Astrocyte of the hippocampus (primary cell): ENCODE data around the gene NUDT7.

ENCODE experiments used
- DNase-seq: peaks from one replicate; pipeline ENCODE4 v3.0.0; 2011; ENCODE audit warnings: low read depth, low spot score

The NUDT7 gene

GRCh38 chr16:77724174-77724573 is 1.9 kb downstream of the NUDT7 start:
- no peak for DNase-seq

- DNase-seq = no peak
Measured at GRCh38 chr16:77729951-77730350, 7.6 kb downstream of the NUDT7 start.

- peak; percentile 37 for DNase-seq
Measured at GRCh38 chr16:77732241-77732946, 10.1 kb downstream of the NUDT7 start.

- DNase-seq = no peak
Measured at GRCh38 chr16:77736879-77737278, 14.6 kb downstream of the NUDT7 start.

GRCh38 chr16:77738706-77739558 is 16.6 kb downstream of the NUDT7 start:
- DNase-seq = peak; percentile 16

GRCh38 chr16:77739559-77739892 is 17.2 kb downstream of the NUDT7 start:
- DNase-seq = no peak

- DNase-seq = no peak
Measured at GRCh38 chr16:77744141-77744540, 21.8 kb downstream of the NUDT7 start.

GRCh38 chr16:77745972-77746371 is 23.7 kb downstream of the NUDT7 start:
- no peak for DNase-seq

GRCh38 chr16:77748421-77749005 is 26.2 kb downstream of the NUDT7 start:
- no peak for DNase-seq

- DNase-seq = no peak
Measured at GRCh38 chr16:77749415-77749814, 27.1 kb downstream of the NUDT7 start.

GRCh38 chr16:77758046-77758445 is 35.7 kb downstream of the NUDT7 start:
- DNase-seq = no peak

GRCh38 chr16:77758508-77758907 is 36.2 kb downstream of the NUDT7 start:
- no peak for DNase-seq

GRCh38 chr16:77759201-77759600 is 36.9 kb downstream of the NUDT7 start:
- DNase-seq = no peak

- no peak for DNase-seq
Measured at GRCh38 chr16:77759821-77760220, 37.5 kb downstream of the NUDT7 start.

- DNase-seq = no peak
Measured at GRCh38 chr16:77760800-77761199, 38.5 kb downstream of the NUDT7 start.

GRCh38 chr16:77761204-77761603 is 38.9 kb downstream of the NUDT7 start:
- no peak for DNase-seq

GRCh38 chr16:77762262-77762661 is 39.9 kb downstream of the NUDT7 start:
- no peak for DNase-seq

- DNase-seq = peak; percentile 35
Measured at GRCh38 chr16:77763994-77764393, 41.7 kb downstream of the NUDT7 start.

- DNase-seq = peak; percentile 20
Measured at GRCh38 chr16:77767211-77767610, 44.9 kb downstream of the NUDT7 start.

GRCh38 chr16:77767826-77768225 is 45.5 kb downstream of the NUDT7 start:
- DNase-seq = no peak

- DNase-seq = peak; percentile 52
Measured at GRCh38 chr16:77775911-77776909, 53.9 kb downstream of the NUDT7 start.
